Stimulated activated naive B cell treated with anti-CD40 and anti-IgM and Interleukin-4, amounts not matched to agents 10 μg/mL and 1 μg/mL and 100 μg/mL, for 72 hours (primary cell): Measurements from ENCODE around the gene TAL1.

ENCODE experiments used
- ATAC-seq, 2 donors: fragments of 150-1000 bp; cut with Tn5 transposase; replicated peaks; 2 replicates each; pipeline ENCODE4 v1.10.0; 2021; ENCODE audit warnings: moderate library complexity in 1 of 2
- DNase-seq: peaks from one replicate; pipeline ENCODE4 v3.0.0; 2021
- H3K27ac Mint-ChIP-seq: one replicate; pipeline ENCODE4 v1.8.0; 2022; ENCODE audit warnings: mild to moderate bottlenecking, mixed read lengths
- H3K27me3 Mint-ChIP-seq, 2 donors: one replicate each; pipeline ENCODE4 v1.8.0; 2022; ENCODE audit warnings: mixed read lengths in 2 of 2
- H3K36me3 Mint-ChIP-seq, 2 donors: one replicate each; pipeline ENCODE4 v1.8.0; 2022; ENCODE audit warnings: mixed read lengths in 2 of 2, mild to moderate bottlenecking in 1 of 2
- H3K4me1 Mint-ChIP-seq, 2 donors: one replicate each; pipeline ENCODE4 v1.8.0; 2022; ENCODE audit warnings: mixed read lengths in 2 of 2, mild to moderate bottlenecking in 1 of 2
- H3K4me3 Mint-ChIP-seq, 2 donors: one replicate each; pipeline ENCODE4 v1.8.0; 2022; ENCODE audit warnings: mild to moderate bottlenecking in 2 of 2, mixed read lengths in 2 of 2, moderate library complexity in 1 of 2
- H3K9me3 Mint-ChIP-seq, 2 donors: one replicate each; pipeline ENCODE4 v1.8.0; 2022; ENCODE audit warnings: mixed read lengths in 2 of 2, mild to moderate bottlenecking in 1 of 2

TAL1 gene

DNA sequence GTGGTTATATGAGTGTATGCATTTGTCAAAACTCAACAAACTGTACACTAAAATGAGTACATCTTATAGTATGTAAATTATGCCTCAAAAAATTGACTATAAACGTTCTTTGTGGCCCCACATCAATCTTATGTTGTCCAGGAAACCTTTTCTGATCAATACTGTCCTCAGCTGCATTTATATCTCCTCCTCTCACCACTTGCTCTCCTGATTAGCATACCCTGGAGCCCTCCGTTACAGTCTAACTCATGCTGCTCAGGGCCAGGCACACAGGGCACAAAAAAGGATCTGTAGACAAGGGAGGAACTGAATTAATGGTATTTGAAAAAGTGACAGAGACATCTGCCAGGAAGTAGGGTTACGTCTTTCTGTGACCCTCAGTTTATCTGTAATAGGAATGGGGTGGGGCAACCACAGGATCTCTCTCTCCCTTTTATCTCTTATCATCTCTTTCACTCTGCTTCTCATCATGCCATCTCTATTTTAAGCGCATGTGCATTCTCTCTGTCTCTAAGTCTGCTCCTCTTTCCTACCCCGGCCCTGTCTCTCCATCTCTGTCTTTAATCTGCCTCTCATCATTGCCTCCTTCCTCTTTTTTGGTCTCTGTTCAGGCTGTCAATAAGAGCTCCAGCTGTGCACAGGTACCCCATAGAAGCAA lies 7.0 kb upstream of the TAL1 start:
- peaks cover 42 to 67% of the 10 kb centered on the region in 2 donors for H3K27me3 Mint-ChIP-seq
- no peaks in the 10 kb centered on the region for H3K9me3 Mint-ChIP-seq
- no peaks in the 10 kb centered on the region for H3K36me3 Mint-ChIP-seq
- no peak for DNase-seq
- ATAC-seq = no peak
- H3K4me1 Mint-ChIP-seq = no peaks in the 10 kb centered on the region
- H3K4me3 Mint-ChIP-seq = no peak overlapping the region
- H3K27ac Mint-ChIP-seq = no peak overlapping the region

DNA sequence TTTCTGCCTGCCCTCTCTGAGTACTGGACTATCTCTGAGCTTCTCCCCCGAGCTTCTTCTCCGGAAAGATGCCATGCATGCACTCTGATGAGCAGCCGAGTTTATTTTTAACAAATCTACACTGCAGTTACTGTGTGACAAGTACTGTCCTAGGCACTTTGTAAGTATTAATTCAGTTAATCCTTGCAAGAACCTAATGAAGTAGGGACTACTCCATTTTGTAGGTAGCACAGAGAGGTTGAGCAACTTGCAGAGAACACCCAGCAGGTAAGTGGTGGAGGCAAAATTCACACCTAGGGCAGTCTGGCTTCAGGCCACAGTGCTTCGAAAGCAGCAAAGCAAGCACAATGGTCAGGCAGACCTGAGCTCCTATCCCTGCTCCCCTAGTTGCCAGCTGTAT lies 3.8 kb upstream of the TAL1 start:
- no peak for ATAC-seq
- peaks cover 55 to 79% of the 10 kb centered on the region in 2 donors for H3K27me3 Mint-ChIP-seq
- DNase-seq = no peak
- H3K9me3 Mint-ChIP-seq = no peaks in the 10 kb centered on the region
- peaks cover 0 to 4% of the 10 kb centered on the region in 2 donors for H3K36me3 Mint-ChIP-seq
- H3K27ac Mint-ChIP-seq = no peak overlapping the region
- H3K4me1 Mint-ChIP-seq = peaks cover 11 to 19% of the 10 kb centered on the region in 2 donors
- no peak overlapping the region for H3K4me3 Mint-ChIP-seq

- DNase-seq (no peak), ATAC-seq (no peak)
- Mint-ChIP-seq H3K4me1 (peaks cover 14 to 24% of the 10 kb centered on the region in 2 donors), H3K27ac (no peak overlapping the region), H3K4me3 (no peak overlapping the region), H3K36me3 (peaks cover 0 to 4% of the 10 kb centered on the region in 2 donors), H3K27me3 (peaks cover 58 to 80% of the 10 kb centered on the region in 2 donors), H3K9me3 (no peaks in the 10 kb centered on the region)
Observed at GRCh38 chr1:47235241-47235681, 3.2 kb upstream of the TAL1 start.

- Mint-ChIP-seq H3K27ac (no peak overlapping the region), H3K4me1 (peaks cover 22 to 37% of the 10 kb centered on the region in 2 donors), H3K4me3 (no peak overlapping the region)
Observed at GRCh38 chr1:47233186-47233585, 1.2 kb upstream of the TAL1 start.

DNA sequence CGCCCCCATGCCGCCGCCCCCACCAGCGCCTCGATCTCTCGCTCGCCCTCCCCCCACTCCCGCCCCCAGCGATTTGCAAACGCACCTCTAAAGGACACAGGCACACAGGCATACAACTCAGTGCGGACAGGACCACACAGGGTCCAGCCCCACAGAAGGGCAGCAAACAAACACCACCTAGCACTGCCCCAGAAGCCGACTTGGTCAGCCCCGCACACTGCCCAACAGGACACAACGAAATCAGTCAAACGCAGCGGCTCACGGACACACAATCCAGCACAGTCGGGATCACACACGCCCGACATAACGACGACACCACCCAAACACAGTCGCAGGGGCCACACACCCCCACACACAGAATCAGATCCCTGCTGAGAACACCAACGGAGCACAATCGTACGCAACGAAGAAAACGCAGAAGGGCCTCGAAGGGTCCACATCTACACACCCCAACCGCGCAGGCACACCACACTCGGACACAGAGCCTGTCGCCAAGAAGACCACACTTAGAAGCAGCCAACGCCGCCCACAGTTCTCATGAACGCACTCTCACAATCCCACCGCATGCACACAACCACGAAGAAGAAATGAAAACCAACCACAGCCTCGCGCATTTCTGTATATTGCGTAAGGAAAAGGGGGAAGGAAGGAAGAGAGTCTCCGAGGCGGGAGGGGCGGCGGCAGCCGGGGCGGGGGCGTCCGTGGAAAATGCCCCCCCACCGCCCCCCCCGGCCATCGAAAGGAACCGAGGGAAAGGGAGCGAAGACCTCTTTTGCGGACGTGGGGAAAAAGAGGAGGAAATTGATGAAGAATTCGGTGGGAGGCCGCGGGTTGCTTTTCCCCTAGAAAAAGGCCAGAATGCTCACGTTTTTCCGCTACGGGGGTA lies 481 bp downstream of the TAL1 start:
- no peaks in the 10 kb centered on the region for H3K9me3 Mint-ChIP-seq

More at GRCh38 chr1:47233186-47233585, 1.2 kb upstream of the TAL1 start:
- peaks cover 0 to 4% of the 10 kb centered on the region in 2 donors for H3K36me3 Mint-ChIP-seq
- DNase-seq = no peak
- no peak for ATAC-seq
- peaks cover 67 to 94% of the 10 kb centered on the region in 2 donors for H3K27me3 Mint-ChIP-seq
- no peaks in the 10 kb centered on the region for H3K9me3 Mint-ChIP-seq

DNA sequence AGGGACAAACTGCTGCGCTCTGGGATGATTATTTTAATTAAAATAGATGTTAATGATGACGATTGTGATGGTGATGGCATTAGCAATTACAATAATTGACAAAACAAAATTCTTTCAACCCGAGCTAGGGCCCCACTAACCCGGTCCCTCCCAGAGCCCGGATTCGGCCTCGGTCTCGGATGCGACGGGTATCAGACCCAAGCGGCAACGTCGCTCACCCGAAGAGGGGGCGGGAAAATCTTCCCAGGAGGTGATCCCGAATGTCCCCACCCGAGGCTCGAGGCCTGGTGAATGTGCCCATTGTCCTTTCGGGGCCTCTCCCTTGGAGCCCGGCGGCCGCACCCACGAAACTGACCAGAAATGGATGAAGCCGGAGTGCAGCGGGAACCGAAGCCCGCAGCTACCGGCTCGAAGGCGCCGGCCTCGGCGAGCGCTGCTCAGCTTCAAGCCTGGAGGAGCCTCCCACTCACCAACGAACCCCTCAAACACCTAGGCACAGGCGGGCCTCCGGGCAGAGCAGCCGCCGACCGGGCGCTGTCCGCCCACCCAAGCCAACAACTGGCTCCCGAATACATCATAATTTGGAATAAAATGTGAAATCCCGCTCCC lies 1.2 kb downstream of the TAL1 start:
- peak in 1 of 2 donors; percentile 27 for ATAC-seq

More for the DNA sequence above, 481 bp downstream of the TAL1 start:
- Mint-ChIP-seq H3K27ac (peak overlapping the region; percentile 89), H3K27me3 (peaks cover 73 to 98% of the 10 kb centered on the region in 2 donors), H3K36me3 (peaks cover 0 to 4% of the 10 kb centered on the region in 2 donors), H3K4me1 (peaks cover 22 to 37% of the 10 kb centered on the region in 2 donors), H3K4me3 (peak overlapping the region; percentile 81 to 83)
- DNase-seq = peak; percentile 15
- ATAC-seq = peak; percentile 62 to 65

DNA sequence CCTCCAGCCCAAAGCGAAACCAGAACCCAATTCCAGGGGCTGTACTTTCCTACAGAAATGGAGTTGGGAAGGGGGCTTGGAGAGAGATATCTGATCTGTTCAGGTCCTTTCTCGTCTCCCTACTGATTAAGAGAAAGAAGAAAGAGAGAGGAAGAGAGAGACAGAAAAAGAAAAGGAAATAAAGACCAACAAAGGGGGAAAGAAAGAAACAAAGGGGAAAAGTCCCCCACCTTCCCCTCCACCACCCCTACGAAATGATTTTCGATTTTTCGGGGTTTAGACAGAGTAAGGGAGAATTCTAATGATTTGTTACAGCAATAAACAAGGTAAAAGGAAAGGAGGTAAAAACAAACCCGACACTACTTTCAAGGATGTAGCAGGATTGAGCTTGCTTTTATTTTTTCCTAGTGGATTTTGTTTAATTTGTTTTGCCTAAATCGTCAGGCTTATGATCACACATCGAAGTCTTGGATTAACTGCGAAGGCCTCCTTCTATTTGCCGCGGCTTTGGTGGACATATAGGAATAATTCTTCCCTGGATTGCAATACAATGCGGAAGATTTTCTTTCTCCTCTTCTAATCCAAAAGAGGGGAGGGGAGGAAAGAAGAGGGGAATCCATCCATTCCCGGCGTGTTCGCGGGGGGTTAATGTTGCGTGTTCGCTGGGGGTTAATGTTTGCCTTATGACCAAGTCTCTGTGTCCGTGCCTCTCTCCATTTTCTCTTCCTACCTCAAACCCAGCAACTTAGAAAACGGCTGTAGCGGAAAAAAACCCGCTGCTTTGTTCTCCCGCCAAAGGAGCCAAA lies 1.9 kb downstream of the TAL1 start:
- no peaks in the 10 kb centered on the region for H3K9me3 Mint-ChIP-seq
- no peak for DNase-seq
- no peak overlapping the region for H3K27ac Mint-ChIP-seq
- peak overlapping the region; percentile 44 to 62 for H3K4me3 Mint-ChIP-seq
- peaks cover 24 to 37% of the 10 kb centered on the region in 2 donors for H3K4me1 Mint-ChIP-seq
- H3K27me3 Mint-ChIP-seq = peaks cover 82 to 95% of the 10 kb centered on the region in 2 donors
- ATAC-seq = no peak
- peaks cover 0 to 4% of the 10 kb centered on the region in 2 donors for H3K36me3 Mint-ChIP-seq

More for the DNA sequence above, 1.2 kb downstream of the TAL1 start:
- DNase-seq = no peak
- peak overlapping the region; percentile 72 to 83 for H3K4me3 Mint-ChIP-seq
- peaks cover 24 to 37% of the 10 kb centered on the region in 2 donors for H3K4me1 Mint-ChIP-seq
- peaks cover 80 to 99% of the 10 kb centered on the region in 2 donors for H3K27me3 Mint-ChIP-seq
- no peaks in the 10 kb centered on the region for H3K9me3 Mint-ChIP-seq
- H3K36me3 Mint-ChIP-seq = peaks cover 0 to 4% of the 10 kb centered on the region in 2 donors
- peak overlapping the region; percentile 76 for H3K27ac Mint-ChIP-seq

- H3K9me3 Mint-ChIP-seq = no peaks in the 10 kb centered on the region
- ATAC-seq (no peak), DNase-seq (no peak)
- H3K4me3 Mint-ChIP-seq = peak overlapping the region; percentile 29 to 62
- peaks cover 24 to 37% of the 10 kb centered on the region in 2 donors for H3K4me1 Mint-ChIP-seq
- H3K36me3 Mint-ChIP-seq = peaks cover 0 to 4% of the 10 kb centered on the region in 2 donors
- peak overlapping the region; percentile 37 for H3K27ac Mint-ChIP-seq
- H3K27me3 Mint-ChIP-seq = peaks cover 75 to 86% of the 10 kb centered on the region in 2 donors
Observed at GRCh38 chr1:47229031-47229885, 2.8 kb downstream of the TAL1 start.

GRCh38 chr1:47228644-47229030 lies 3.4 kb downstream of the TAL1 start:
- no peak for ATAC-seq
- no peaks in the 10 kb centered on the region for H3K9me3 Mint-ChIP-seq
- no peak for DNase-seq
- peaks cover 24 to 37% of the 10 kb centered on the region in 2 donors for H3K4me1 Mint-ChIP-seq
- no peak overlapping the region for H3K27ac Mint-ChIP-seq
- peaks cover 0 to 4% of the 10 kb centered on the region in 2 donors for H3K36me3 Mint-ChIP-seq
- H3K27me3 Mint-ChIP-seq = peaks cover 69 to 80% of the 10 kb centered on the region in 2 donors
- H3K4me3 Mint-ChIP-seq = no peak overlapping the region

DNA sequence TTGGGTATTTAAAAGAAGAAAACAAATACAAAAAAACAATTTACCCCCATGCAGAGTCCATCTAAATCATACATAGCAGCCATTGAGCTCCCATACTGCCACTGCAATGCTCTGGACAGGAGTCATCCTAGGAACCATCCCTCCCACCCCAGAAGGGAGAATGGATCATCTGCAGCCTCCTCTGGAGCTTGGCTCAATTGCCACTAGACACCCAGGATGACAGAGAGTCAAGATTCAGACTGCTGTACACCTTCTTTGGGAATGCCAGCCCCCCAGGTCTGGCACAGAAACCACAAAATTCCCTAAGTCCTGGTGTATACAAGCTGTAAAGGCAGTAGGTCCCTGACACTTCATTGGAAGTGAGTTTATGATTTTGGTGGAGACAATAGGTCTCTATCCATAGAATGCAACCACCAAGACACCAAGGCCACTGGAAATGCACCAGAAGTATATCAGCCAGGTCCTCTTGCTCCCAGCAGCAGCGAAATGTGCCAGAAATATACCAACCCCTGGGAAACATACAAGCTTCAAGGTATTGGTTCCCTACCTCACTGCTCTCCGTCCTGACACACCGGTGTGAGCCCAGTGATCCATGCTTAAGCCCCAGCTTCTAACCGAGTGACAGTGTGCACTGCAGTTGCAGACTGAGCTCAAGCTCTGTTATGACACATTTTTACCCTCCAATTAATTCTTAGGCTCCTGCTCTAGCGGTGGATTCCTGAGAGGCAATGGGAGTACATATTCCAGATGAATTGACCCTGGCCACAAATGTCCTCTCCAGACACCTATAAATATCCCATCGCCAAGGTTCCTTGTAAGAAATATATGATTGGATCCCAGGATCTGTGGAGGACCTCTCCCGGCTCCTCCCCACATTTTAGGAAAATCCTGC lies 4.4 kb downstream of the TAL1 start:
- Mint-ChIP-seq H3K27me3 (peaks cover 59 to 70% of the 10 kb centered on the region in 2 donors), H3K27ac (no peak overlapping the region), H3K9me3 (no peaks in the 10 kb centered on the region), H3K4me1 (peaks cover 23 to 35% of the 10 kb centered on the region in 2 donors), H3K36me3 (peaks cover 0 to 4% of the 10 kb centered on the region in 2 donors), H3K4me3 (no peak overlapping the region)
- ATAC-seq = no peak
- DNase-seq = no peak

DNA sequence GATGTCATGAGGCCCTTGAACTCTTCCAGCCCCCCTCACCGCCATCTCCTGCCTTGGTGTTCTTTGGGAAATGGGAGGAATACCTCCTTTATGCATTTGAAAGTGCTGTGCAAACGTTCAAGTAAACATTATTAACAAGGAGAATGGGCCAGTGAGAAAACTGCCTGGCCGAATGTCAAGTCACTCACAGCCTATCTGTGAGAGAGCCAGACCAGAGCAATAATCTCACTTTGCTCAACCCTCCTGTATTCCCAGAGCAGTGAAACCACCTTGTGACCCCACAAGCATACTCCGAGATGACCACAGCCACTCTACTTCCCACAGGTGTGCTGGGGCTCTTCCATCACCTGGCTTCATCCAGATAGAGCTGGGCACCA lies 5.2 kb downstream of the TAL1 start:
- no peak for ATAC-seq

More for the DNA sequence above, 5.2 kb downstream of the TAL1 start:
- peaks cover 55 to 66% of the 10 kb centered on the region in 2 donors for H3K27me3 Mint-ChIP-seq
- no peak overlapping the region for H3K27ac Mint-ChIP-seq
- DNase-seq = no peak
- no peaks in the 10 kb centered on the region for H3K9me3 Mint-ChIP-seq
- no peak overlapping the region for H3K4me3 Mint-ChIP-seq
- peaks cover 0 to 4% of the 10 kb centered on the region in 2 donors for H3K36me3 Mint-ChIP-seq
- H3K4me1 Mint-ChIP-seq = peaks cover 19 to 29% of the 10 kb centered on the region in 2 donors
